OCI-LY3 (cell line): Measurements from ENCODE around the gene PRODH2.
A peak's percentile ranks its signal among the peaks of the same experiment; 100 is the strongest.

ENCODE experiments used
- H2AFZ ChIP-seq: fragments of 200-600, 300-600 bp; shearing (Covaris generic); 2 replicates; pipeline ENCODE4 v1.6.0; 2014; ENCODE audit warnings: antibody characterized with exemption, low read depth, low read length
- H3K27ac ChIP-seq: fragments of 200-600, 300-600 bp; sonication (generic); 2 replicates; pipeline ENCODE4 v1.5.1; 2014; ENCODE audit warnings: mild to moderate bottlenecking, low read length, moderate library complexity, mixed read lengths
- H3K27me3 ChIP-seq: fragments of 200-600, 300-600 bp; sonication (generic); 2 replicates; pipeline ENCODE4 v1.6.1; 2014; ENCODE audit warnings: low read depth, low read length, mixed read lengths
- H3K36me3 ChIP-seq: fragments of 200-600, 300-600 bp; sonication (generic); replicated peaks from 2 replicates; pipeline ENCODE3; 2014; ENCODE audit warnings: low read depth, low read length, mixed read lengths
- H3K4me1 ChIP-seq: fragments of 300-600, 200-600 bp; sonication (generic); 2 replicates; pipeline ENCODE4 v1.6.1; 2014; ENCODE audit warnings: low read length, mixed read lengths
- H3K4me2 ChIP-seq: fragments of 200-600, 300-600 bp; sonication (generic); 2 replicates; pipeline ENCODE4 v1.6.1; 2014; ENCODE audit warnings: low read length, mixed read lengths
- H3K4me3 ChIP-seq: fragments of 300-600, 200-600 bp; sonication (generic); 2 replicates; pipeline ENCODE4 v1.5.1; 2014; ENCODE audit warnings: antibody characterized with exemption, mild to moderate bottlenecking, low read length, moderate library complexity
- H3K79me2 ChIP-seq: fragments of 300-600, 200-600 bp; shearing (Covaris generic); 2 replicates; pipeline ENCODE4 v1.6.1; 2014; ENCODE audit warnings: mild to moderate bottlenecking, low read length, mixed read lengths
- H3K9ac ChIP-seq: fragments of 300-600, 200-600 bp; shearing (Covaris generic); 2 replicates; pipeline ENCODE4 v1.6.0; 2014; ENCODE audit warnings: mild to moderate bottlenecking, low read length, moderate library complexity
- H3K9me3 ChIP-seq: fragments of 200-600, 300-600 bp; shearing (Covaris generic); 2 replicates; pipeline ENCODE4 v1.6.1; 2014; ENCODE audit warnings: low read length, mixed read lengths; ENCODE audit not compliant: insufficient read depth
- H4K20me1 ChIP-seq: fragments of 200-600, 300-600 bp; sonication (generic); 2 replicates; pipeline ENCODE4 v1.6.1; 2016; ENCODE audit warnings: low read length, mixed read lengths; ENCODE audit not compliant: insufficient read depth
- EZH2phosphoT487 ChIP-seq: fragments of 200-600 bp; shearing (Covaris generic); IDR thresholded peaks from 2 replicates; pipeline ENCODE4 v1.6.1; 2018; ENCODE audit warnings: antibody characterized with exemption, mixed run types, low read depth
- TF ChIP-seq, protein P1 (sequence below): fragments of 200-600, 300-600 bp; sonication (generic); IDR thresholded peaks from 2 replicates; pipeline ENCODE4 v1.5.1; 2014; ENCODE audit warnings: antibody characterized with exemption, low read length, low read depth

Gene PRODH2

DNA sequence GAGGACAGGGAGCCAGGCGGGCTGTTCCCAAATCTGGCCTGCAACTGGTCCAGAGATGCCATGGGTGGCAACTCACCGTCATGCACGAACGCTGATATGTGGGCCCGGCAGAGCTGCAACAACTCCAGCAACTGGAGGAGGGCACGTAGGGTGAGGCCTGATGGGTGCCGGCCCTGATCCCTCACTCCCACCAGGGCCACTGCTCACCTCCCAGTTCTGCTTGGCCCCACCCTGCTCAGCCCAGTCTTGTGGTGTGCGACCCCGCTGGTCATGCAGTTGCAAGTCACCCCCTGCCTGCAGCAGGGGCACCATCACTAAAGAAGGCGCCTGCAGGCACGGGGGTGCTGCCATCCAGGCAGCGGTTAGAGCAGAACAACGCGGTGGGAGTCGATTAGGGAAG is 20.3 kb downstream of the PRODH2 start:
- Histone ChIP-seq H3K36me3 (no peaks in the 10 kb centered on the region), H3K4me3 (no peak overlapping the region), H3K4me2 (no peak overlapping the region), H2AFZ (no peak overlapping the region), H3K79me2 (no peaks in the 10 kb centered on the region), H3K9me3 (no peaks in the 10 kb centered on the region), H3K4me1 (no peaks in the 10 kb centered on the region; the same call in 1 of the 2 replicates), H3K27me3 (no peaks in the 10 kb centered on the region; the same call in 1 of the 2 replicates), H4K20me1 (no peaks in the 10 kb centered on the region), H3K27ac (no peak overlapping the region), H3K9ac (no peak overlapping the region)
- TF ChIP-seq EZH2phosphoT487: no peak
- TF ChIP-seq, protein P1, sequence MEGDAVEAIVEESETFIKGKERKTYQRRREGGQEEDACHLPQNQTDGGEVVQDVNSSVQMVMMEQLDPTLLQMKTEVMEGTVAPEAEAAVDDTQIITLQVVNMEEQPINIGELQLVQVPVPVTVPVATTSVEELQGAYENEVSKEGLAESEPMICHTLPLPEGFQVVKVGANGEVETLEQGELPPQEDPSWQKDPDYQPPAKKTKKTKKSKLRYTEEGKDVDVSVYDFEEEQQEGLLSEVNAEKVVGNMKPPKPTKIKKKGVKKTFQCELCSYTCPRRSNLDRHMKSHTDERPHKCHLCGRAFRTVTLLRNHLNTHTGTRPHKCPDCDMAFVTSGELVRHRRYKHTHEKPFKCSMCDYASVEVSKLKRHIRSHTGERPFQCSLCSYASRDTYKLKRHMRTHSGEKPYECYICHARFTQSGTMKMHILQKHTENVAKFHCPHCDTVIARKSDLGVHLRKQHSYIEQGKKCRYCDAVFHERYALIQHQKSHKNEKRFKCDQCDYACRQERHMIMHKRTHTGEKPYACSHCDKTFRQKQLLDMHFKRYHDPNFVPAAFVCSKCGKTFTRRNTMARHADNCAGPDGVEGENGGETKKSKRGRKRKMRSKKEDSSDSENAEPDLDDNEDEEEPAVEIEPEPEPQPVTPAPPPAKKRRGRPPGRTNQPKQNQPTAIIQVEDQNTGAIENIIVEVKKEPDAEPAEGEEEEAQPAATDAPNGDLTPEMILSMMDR: no peak

DNA sequence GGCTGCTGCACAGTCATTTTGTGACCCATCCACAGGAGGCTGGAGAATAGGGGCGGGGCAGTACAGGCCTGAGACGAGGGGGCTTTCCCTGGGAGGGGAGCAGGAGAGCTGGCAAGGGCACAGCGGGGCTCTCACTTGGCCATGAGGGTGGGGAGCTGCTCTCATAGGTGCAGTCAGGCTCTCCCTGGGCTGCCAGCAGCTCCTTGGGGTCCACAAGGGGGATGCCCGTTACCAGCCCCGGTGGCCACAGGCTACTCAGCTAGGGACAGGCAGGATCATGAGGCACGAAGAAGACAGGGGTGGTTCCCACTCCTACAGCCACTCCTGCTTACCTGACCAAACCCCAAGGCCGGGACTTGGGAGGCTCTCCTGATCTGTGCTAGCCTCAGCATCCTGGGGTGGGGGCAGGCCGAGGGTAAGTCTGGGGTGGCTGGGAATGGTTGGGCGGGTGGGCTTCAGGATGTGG is 20.8 kb downstream of the PRODH2 start:
- TF ChIP-seq EZH2phosphoT487: no peak
- TF ChIP-seq, protein P1: no peak
- H3K27ac ChIP-seq: no peak overlapping the region
- H3K4me1 ChIP-seq: no peaks in the 10 kb centered on the region; the same call in 1 of the 2 replicates
- H3K9me3 ChIP-seq: no peaks in the 10 kb centered on the region
- no peak overlapping the region for H3K4me3 ChIP-seq
- no peak overlapping the region for H3K9ac ChIP-seq
- H2AFZ ChIP-seq: no peak overlapping the region
- H3K27me3 ChIP-seq: no peaks in the 10 kb centered on the region; the same call in 1 of the 2 replicates
- H3K79me2 ChIP-seq: no peaks in the 10 kb centered on the region
- H3K36me3 ChIP-seq: no peaks in the 10 kb centered on the region
- no peak overlapping the region for H3K4me2 ChIP-seq
- H4K20me1 ChIP-seq: no peaks in the 10 kb centered on the region

DNA sequence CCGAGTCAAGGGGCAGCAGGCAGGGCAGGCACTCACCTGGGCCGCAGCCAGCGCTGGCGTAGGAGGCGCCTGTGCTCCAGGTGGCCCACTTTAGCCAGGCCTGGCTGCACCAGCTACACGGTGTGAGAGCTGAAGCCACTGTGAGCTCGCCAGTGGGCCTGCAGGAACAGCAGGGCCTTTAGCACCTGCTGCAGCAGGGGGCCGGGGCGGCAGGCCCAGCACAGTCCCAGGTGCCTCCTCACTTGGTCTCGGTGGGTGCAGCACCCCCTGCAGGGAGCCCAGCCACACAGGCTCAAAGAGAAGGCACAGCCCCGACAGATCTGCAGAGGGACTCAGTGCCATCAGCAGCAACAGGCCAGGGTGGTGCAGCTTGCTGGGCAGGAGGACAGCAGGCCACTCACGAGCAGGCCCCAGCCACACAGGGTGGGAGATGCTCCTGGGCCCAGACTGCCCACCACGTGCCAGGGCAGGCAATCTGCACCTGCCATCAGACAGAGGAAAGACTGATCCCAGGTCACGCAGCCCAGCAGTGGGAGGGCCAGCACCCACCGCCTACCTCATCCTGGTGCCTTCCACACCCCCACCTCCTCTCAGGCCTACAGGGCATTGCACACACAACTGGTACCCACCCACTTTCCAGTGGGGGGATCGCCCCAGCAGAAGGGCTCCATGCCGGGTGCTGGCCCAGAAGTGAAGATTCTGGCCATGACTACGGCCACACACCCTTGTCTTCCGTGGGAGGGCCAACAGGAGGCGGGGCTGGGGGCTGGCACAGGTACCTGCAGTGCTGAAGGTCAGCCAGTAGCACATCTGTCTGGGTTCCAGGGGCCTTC is 21.4 kb downstream of the PRODH2 start:
- H2AFZ ChIP-seq: no peak overlapping the region
- no peaks in the 10 kb centered on the region; the same call in 1 of the 2 replicates for H3K4me1 ChIP-seq
- H3K9ac ChIP-seq: no peak overlapping the region
- no peaks in the 10 kb centered on the region for H3K9me3 ChIP-seq
- no peaks in the 10 kb centered on the region for H3K36me3 ChIP-seq
- H3K27me3 ChIP-seq: no peaks in the 10 kb centered on the region; the same call in 1 of the 2 replicates
- TF ChIP-seq EZH2phosphoT487: no peak
- TF ChIP-seq, protein P1: peak; percentile 44
- H4K20me1 ChIP-seq: no peaks in the 10 kb centered on the region
- no peaks in the 10 kb centered on the region for H3K79me2 ChIP-seq
- H3K4me2 ChIP-seq: no peak overlapping the region
- H3K27ac ChIP-seq: no peak overlapping the region
- H3K4me3 ChIP-seq: no peak overlapping the region

DNA sequence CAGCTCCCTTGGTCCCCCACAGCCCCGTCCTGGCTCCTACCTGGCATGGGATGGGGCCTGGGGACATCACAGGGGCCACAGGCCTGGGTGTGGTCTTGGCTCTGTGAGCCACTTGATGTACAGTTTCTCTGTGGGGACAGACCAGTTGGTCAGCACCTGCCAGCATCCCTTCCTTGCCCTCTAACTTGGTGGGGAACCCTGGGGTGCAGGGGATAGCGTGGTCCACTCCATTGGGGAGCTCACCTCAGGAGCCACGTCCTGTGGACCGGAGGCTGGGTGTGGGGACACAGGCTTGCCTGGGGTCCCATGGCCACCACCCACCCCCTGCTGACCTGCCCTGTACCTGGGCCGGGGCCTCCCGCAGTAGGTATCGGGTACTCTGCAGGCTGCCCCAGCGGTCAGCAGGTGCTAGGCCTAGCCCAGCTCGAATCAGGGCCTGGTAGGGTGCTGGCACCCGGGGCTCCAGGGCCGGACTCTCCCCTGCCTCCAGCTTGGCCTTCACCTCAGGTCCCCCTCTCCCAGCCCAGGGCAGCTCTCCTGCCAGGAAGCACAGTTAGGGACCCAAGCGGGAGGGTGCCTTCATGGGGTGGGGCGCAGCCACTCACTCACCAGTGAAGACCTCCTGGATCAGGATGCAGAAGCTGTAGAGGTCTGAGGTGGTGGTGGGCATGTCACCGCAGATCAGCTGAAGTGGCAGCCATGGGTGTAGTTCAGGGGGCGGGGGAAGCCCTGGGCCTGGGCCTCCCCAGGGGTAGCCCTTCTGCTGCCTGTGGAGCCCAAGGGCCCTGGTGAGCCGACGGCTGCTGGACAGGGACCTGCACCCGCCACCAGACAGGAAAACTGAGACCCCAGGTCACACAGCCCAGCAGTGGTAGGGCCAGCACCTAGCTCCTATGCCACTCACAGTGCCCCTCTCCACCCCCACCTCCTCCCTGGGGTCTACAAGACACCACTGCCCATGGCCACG is 22.4 kb downstream of the PRODH2 start:
- no peaks in the 10 kb centered on the region for H3K9me3 ChIP-seq
- H3K4me3 ChIP-seq: no peak overlapping the region
- no peaks in the 10 kb centered on the region; the same call in 1 of the 2 replicates for H3K4me1 ChIP-seq
- H3K27me3 ChIP-seq: no peaks in the 10 kb centered on the region; the same call in 1 of the 2 replicates
- no peak overlapping the region for H3K27ac ChIP-seq
- H3K36me3 ChIP-seq: no peaks in the 10 kb centered on the region
- no peaks in the 10 kb centered on the region for H3K79me2 ChIP-seq
- H3K9ac ChIP-seq: no peak overlapping the region
- H2AFZ ChIP-seq: no peak overlapping the region
- no peaks in the 10 kb centered on the region for H4K20me1 ChIP-seq
- TF ChIP-seq, protein P1: no peak
- no peak for TF ChIP-seq EZH2phosphoT487
- H3K4me2 ChIP-seq: no peak overlapping the region
